Activated naive CD8-positive, alpha-beta T cell (primary cell): ENCODE measurements around the gene PGAP1.

Experiments used
- H3K27ac Mint-ChIP-seq: one replicate; pipeline ENCODE4 v1.8.0; 2021; ENCODE audit warnings: mixed read lengths
- H3K27me3 Mint-ChIP-seq: one replicate; pipeline ENCODE4 v1.8.0; 2021; ENCODE audit warnings: mixed read lengths
- H3K36me3 Mint-ChIP-seq: one replicate; pipeline ENCODE4 v1.8.0; 2021; ENCODE audit warnings: mixed read lengths
- H3K4me1 Mint-ChIP-seq: one replicate; pipeline ENCODE4 v1.8.0; 2021; ENCODE audit warnings: low read depth, mixed read lengths
- H3K4me3 Mint-ChIP-seq: one replicate; pipeline ENCODE4 v1.8.0; 2021; ENCODE audit warnings: mild to moderate bottlenecking, mixed read lengths
- H3K9me3 Mint-ChIP-seq: one replicate; pipeline ENCODE4 v1.8.0; 2021; ENCODE audit warnings: low read depth, mixed read lengths

Gene PGAP1, protein sequence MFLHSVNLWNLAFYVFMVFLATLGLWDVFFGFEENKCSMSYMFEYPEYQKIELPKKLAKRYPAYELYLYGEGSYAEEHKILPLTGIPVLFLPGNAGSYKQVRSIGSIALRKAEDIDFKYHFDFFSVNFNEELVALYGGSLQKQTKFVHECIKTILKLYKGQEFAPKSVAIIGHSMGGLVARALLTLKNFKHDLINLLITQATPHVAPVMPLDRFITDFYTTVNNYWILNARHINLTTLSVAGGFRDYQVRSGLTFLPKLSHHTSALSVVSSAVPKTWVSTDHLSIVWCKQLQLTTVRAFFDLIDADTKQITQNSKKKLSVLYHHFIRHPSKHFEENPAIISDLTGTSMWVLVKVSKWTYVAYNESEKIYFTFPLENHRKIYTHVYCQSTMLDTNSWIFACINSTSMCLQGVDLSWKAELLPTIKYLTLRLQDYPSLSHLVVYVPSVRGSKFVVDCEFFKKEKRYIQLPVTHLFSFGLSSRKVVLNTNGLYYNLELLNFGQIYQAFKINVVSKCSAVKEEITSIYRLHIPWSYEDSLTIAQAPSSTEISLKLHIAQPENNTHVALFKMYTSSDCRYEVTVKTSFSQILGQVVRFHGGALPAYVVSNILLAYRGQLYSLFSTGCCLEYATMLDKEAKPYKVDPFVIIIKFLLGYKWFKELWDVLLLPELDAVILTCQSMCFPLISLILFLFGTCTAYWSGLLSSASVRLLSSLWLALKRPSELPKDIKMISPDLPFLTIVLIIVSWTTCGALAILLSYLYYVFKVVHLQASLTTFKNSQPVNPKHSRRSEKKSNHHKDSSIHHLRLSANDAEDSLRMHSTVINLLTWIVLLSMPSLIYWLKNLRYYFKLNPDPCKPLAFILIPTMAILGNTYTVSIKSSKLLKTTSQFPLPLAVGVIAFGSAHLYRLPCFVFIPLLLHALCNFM

DNA sequence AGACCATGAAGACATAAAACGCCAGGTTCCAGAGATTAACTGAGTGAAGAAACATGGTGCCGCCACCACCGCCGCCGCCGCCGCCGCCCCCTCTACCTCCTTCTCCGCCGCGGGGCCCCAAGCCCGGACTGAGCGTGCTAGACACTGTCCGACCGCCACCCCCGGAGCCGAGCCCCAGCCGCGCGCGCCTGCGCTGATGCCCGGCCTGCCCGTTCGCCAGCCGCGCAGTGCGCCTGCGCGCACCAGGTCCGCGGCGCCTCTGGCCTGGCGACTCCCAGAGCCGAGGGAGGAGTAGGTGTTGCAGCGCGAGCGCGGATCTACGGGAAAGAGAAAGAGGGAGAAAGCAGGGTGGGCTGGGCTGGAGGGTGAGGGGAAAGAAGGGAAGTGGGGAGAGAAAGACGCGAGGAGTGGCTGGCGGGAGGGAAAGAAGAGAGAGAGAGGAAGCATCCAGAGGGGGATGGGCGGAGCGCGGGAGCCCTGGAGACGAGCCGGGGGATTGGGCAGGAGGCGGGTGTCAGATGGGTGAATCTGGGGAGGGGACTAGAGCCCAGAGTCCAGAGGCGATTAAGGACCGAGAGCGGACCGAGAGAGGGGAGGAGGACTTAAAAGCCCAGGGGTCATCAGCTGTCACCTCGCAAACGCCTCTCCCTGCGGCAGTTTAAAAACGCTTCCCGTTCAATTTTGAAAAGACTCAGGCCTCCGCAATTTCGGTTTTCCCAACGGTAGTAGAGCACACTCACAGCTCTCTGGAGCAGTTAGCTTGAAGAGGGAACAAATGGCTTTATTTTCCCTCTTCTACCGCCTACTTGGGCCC is at the start of gene PGAP1:
PGAP1 (minus strand) TSS at position 146 of the 814 bp plus-strand sequence; CDS start at position 55, 91 bp downstream.
- peak within 1 kb of the TSS; percentile 96 for H3K4me3 Mint-ChIP-seq
- peak within 1 kb of the TSS; percentile 96 for H3K27ac Mint-ChIP-seq

DNA sequence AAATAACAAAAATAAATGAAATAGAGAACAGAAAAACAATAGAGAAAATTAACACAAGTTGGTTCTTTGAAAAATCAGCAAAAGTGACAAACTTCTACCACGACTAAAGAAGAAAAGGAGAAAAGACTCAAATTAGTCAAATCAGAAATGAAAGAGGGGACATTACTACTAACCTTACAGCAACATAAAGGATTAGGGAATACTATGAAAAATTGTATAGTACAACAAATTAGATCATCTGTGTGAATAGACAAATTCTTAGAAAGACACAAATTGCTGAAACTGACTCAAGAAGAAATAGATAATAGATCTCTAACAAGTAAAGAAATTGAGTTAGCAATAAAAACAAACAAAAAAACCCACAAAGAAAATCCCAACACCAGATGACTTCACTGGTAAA is 48.5 kb upstream of the PGAP1 start:
- H3K27me3 Mint-ChIP-seq: no peaks in the 10 kb centered on the region
- H3K4me3 Mint-ChIP-seq: no peak overlapping the region
- no peak overlapping the region for H3K27ac Mint-ChIP-seq
- no peaks in the 10 kb centered on the region for H3K36me3 Mint-ChIP-seq
- H3K4me1 Mint-ChIP-seq: peaks cover 3% of the 10 kb centered on the region
- H3K9me3 Mint-ChIP-seq: no peaks in the 10 kb centered on the region

More for the DNA sequence above, at the start of gene PGAP1:
- peaks cover 32% of the 10 kb centered on the region for H3K4me1 Mint-ChIP-seq
- no peaks in the 10 kb centered on the region for H3K9me3 Mint-ChIP-seq
- no peaks in the 10 kb centered on the region for H3K27me3 Mint-ChIP-seq
- H3K36me3 Mint-ChIP-seq: no peaks in the 10 kb centered on the region

DNA sequence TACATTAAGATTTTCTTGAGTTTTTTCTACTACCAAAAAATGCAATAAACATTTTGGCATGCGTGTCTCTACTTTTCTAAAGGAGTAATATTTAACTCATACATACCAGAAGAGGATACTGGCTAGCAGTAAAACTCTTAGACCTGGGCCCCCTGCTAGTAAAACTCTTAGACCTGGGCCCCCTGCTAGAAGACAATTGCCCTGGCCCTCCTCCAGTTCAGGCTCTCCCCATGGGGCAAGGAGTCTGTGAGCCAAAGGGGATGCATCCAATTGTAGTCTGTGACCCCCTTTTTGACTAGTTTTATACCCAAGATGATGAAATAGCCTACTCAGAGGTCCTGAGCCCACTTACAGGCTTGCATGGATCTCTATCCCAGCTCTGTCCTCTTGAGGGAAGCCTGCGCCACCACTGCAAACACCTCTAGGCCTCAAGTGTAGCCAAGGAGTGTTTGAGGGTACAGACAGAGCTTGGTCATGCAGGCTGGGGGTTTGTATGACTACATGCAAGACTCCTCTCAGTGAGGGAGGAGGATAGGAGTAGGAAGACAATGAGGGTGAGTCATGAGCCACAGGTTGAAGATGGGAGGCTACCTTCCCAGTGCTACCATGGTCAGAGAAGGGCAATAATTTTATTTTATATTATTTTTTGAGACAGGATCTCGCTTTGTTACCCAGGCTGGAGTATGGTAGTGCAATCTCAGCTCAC is 45.2 kb upstream of the PGAP1 start:
- H3K27me3 Mint-ChIP-seq: no peaks in the 10 kb centered on the region
- peaks cover 3% of the 10 kb centered on the region for H3K4me1 Mint-ChIP-seq
- H3K4me3 Mint-ChIP-seq: no peak overlapping the region
- H3K27ac Mint-ChIP-seq: no peak overlapping the region
- H3K36me3 Mint-ChIP-seq: peaks cover under 1% of the 10 kb centered on the region
- peaks cover 3% of the 10 kb centered on the region for H3K9me3 Mint-ChIP-seq

DNA sequence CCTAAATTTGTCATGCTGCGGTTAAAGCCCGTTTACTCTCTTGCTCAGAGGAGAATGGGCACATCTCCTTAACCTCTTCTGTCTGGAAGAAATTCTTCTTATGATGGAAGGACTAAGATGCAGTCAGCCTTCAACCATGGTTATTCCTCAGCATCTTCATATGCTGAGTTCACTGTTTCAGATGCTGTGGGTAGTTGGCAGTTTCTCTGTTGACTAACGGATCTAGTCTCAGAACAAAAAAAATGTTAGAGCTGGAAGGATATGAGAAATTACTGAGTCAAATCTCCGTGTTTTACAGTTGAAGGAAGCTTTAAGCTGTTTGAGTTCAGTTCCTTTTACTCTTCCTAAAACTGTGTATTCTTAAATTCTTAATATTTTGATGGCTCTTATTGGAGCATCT is 43.6 kb upstream of the PGAP1 start:
- Mint-ChIP-seq H3K4me1 (peaks cover 3% of the 10 kb centered on the region), H3K27ac (no peak overlapping the region), H3K9me3 (peaks cover 3% of the 10 kb centered on the region), H3K36me3 (peaks cover 7% of the 10 kb centered on the region), H3K4me3 (no peak overlapping the region), H3K27me3 (no peaks in the 10 kb centered on the region)

DNA sequence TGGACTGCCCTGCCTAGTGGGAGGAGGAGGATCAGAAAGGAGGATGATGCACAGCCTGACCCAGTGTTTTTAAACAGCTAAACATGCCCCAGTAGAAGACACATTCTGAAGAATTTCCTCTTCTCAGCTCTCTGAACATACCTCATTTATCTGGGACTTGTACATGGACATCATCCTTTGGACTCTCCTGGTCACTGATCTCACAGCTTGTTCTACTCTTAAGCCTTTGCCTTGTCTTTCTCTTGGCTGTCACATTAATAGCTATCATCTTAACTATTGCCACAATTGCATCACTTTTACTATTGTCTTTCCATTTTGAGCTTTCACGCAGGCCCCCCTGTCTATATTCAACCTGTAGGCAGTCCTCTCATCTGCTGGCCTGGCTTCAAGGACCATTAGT is 42.0 kb upstream of the PGAP1 start:
- Mint-ChIP-seq H3K4me3 (no peak overlapping the region), H3K36me3 (peaks cover 7% of the 10 kb centered on the region), H3K9me3 (peaks cover 3% of the 10 kb centered on the region), H3K4me1 (peaks cover 3% of the 10 kb centered on the region), H3K27me3 (no peaks in the 10 kb centered on the region), H3K27ac (no peak overlapping the region)

DNA sequence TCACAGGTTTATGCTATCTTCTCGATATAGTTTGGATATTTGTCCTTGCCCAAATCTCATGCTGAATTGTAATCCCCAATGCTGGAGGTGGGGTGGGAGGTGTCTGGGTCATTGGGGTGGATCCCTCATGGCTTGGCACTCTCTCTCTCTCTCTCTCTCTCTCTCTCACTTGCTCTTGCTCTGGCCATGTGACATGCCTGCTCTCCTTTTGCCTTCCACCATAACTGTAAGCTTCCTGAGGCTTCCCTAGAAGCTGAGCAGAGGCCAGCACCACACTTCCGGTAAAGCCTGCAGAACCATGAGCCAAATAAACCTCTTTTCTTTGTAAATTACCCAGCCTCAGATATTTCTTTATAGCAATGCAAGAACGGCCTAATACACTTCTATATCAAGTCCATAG is 41.3 kb upstream of the PGAP1 start:
- Mint-ChIP-seq H3K4me3 (no peak overlapping the region), H3K9me3 (peaks cover 3% of the 10 kb centered on the region), H3K36me3 (peaks cover 11% of the 10 kb centered on the region), H3K27me3 (no peaks in the 10 kb centered on the region), H3K4me1 (peaks cover 7% of the 10 kb centered on the region), H3K27ac (no peak overlapping the region)

DNA sequence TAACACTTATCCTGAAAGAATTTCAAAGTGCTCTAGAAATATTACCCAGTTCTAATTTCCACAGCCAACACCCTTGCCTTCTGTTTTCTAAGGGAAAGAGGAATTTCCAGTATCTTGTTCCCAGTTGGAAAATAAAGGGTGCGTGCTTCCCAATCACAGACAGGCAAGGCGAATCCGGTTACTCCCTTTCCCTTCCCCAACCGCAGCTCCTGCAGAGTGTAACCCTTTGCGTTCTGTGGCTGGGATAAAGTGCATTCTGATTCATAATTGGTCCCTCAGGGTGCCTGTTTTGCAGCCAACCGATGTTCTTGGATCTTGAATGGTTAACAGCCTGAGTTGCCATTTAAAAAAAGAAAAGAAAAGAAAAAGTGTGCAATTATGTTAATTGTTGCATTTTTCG is 40.6 kb upstream of the PGAP1 start:
- Mint-ChIP-seq H3K4me1 (peaks cover 12% of the 10 kb centered on the region), H3K36me3 (peaks cover 11% of the 10 kb centered on the region), H3K9me3 (peaks cover 3% of the 10 kb centered on the region), H3K27ac (no peak overlapping the region), H3K4me3 (no peak overlapping the region), H3K27me3 (no peaks in the 10 kb centered on the region)

DNA sequence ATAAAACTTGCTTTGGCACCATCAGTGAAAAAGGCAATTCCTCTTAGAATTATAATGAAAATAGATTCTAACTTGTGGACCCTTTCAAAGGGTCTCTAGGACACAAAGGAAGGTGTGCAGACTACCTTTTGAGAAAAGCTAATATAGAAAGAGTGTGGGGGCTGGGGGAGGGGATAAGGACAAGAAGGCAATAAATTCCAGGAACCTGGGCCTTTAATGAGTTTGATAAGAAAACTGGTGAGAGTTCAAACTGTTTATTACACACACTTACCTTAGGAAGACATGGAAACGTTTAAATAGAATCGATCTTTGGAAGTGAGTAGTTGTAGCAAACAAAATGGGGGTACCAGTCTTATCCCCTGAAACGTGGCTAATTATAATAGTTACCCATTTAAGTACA is 39.6 kb upstream of the PGAP1 start:
- H3K4me1 Mint-ChIP-seq: peaks cover 20% of the 10 kb centered on the region
- H3K27me3 Mint-ChIP-seq: no peaks in the 10 kb centered on the region
- H3K36me3 Mint-ChIP-seq: peaks cover 11% of the 10 kb centered on the region
- H3K27ac Mint-ChIP-seq: no peak overlapping the region
- H3K9me3 Mint-ChIP-seq: peaks cover 3% of the 10 kb centered on the region
- no peak overlapping the region for H3K4me3 Mint-ChIP-seq

DNA sequence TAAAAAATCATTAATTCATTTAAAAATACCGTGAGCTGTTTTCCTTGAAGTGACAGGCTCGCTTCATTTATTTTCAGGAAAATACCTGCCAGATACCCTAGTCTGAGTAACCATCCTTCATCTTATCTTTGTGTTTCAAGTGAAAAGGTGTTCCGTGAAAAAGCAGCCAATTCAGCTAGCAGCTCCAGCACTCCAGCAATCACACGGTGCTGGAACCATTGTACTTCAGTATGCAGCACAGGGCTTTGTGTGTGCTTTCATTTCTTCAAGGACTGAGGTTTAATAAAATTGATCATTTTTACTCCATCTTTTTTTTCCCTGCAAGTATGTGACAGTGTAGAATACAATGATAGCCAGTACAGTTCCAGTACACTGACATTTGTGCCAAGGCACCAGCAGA is 39.1 kb upstream of the PGAP1 start:
- Mint-ChIP-seq H3K27me3 (no peaks in the 10 kb centered on the region), H3K36me3 (peaks cover 11% of the 10 kb centered on the region), H3K27ac (no peak overlapping the region), H3K9me3 (peaks cover 3% of the 10 kb centered on the region), H3K4me3 (no peak overlapping the region), H3K4me1 (peaks cover 20% of the 10 kb centered on the region)

DNA sequence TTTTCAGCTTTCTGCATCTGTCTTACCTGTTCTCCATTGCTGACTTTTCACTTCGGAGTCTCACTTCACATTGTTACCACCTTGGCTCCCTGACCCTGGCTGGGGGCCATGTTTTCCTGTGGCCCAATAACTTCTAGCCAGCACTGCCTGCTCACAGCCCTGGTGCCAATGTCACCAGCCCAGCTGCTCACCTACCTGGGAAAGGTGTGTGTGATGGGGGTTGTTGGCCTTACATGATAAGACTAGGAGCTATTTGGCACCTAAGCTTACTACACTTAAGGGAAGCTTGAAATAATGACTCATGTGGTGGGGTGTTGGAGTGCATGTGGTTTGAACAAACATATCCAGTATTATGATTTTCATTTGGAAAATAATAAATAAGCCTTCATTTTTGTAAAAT is 37.5 kb upstream of the PGAP1 start:
- H3K9me3 Mint-ChIP-seq: peaks cover 3% of the 10 kb centered on the region
- peaks cover 20% of the 10 kb centered on the region for H3K4me1 Mint-ChIP-seq
- H3K27me3 Mint-ChIP-seq: no peaks in the 10 kb centered on the region
- H3K36me3 Mint-ChIP-seq: peaks cover 11% of the 10 kb centered on the region
- no peak overlapping the region for H3K4me3 Mint-ChIP-seq
- H3K27ac Mint-ChIP-seq: no peak overlapping the region

DNA sequence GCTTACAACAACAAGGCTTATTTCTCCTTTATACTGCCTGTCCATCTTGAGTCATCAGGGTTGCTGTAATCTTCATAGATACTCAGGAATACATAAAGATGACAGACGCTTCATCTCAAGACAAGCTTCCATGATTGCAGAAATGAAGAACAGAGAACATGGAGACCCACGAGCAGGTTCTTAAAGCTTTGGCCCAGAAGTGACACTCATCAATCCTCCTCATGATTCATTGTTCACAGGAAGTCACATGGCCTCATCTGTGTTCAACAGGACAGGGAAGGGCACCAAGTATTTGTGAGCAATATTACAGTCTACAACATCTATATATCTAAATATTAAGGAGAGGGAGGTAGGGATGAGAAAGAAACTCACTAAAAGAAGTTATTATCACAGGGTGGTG is 36.5 kb upstream of the PGAP1 start:
- peaks cover 11% of the 10 kb centered on the region for H3K36me3 Mint-ChIP-seq
- peaks cover 20% of the 10 kb centered on the region for H3K4me1 Mint-ChIP-seq
- peak overlapping the region; percentile 16 for H3K27ac Mint-ChIP-seq
- H3K4me3 Mint-ChIP-seq: no peak overlapping the region
- peaks cover 3% of the 10 kb centered on the region for H3K9me3 Mint-ChIP-seq
- no peaks in the 10 kb centered on the region for H3K27me3 Mint-ChIP-seq

DNA sequence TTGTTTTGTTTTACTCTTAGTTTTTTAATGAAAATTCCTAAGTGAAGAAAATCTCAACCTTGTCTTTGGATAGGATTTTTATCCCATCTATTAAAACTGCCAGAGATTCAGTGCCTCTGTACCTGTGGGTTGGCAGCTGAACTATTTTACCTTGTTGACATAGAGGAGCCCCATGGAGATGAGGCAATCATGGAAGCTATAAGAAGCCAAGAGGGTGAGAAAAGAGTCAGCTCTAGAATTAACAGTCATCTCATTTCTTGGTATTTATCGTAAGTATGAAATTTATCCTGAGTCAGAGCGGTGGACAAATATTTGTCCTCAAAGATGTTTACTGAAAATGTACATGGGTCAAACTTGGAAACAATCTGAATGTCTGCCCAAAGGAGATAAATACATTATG is 35.8 kb upstream of the PGAP1 start:
- no peaks in the 10 kb centered on the region for H3K9me3 Mint-ChIP-seq
- H3K27ac Mint-ChIP-seq: no peak overlapping the region
- H3K4me3 Mint-ChIP-seq: no peak overlapping the region
- H3K36me3 Mint-ChIP-seq: peaks cover 11% of the 10 kb centered on the region
- no peaks in the 10 kb centered on the region for H3K27me3 Mint-ChIP-seq
- peaks cover 20% of the 10 kb centered on the region for H3K4me1 Mint-ChIP-seq

DNA sequence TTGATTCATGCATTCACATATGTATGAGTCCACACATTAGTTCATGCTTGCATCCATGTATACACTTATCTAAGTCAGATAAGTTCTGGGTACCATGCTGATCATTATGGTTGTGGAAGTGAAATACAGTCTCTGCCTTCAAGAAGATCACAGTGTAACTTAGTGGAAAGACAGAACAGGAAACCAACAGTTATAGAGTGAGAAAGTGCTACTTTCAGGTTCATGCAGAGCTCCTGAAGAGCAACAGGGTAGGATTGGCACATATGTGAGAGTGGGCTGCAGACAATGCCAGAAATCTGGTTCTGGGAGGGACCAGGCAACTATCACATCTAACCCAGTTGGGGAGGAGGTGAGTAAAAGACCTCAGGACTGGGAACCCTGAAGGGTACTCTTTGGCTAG is 35.4 kb upstream of the PGAP1 start:
- Mint-ChIP-seq H3K27ac (no peak overlapping the region), H3K4me1 (peaks cover 20% of the 10 kb centered on the region), H3K27me3 (no peaks in the 10 kb centered on the region), H3K4me3 (no peak overlapping the region), H3K36me3 (peaks cover 11% of the 10 kb centered on the region), H3K9me3 (no peaks in the 10 kb centered on the region)

DNA sequence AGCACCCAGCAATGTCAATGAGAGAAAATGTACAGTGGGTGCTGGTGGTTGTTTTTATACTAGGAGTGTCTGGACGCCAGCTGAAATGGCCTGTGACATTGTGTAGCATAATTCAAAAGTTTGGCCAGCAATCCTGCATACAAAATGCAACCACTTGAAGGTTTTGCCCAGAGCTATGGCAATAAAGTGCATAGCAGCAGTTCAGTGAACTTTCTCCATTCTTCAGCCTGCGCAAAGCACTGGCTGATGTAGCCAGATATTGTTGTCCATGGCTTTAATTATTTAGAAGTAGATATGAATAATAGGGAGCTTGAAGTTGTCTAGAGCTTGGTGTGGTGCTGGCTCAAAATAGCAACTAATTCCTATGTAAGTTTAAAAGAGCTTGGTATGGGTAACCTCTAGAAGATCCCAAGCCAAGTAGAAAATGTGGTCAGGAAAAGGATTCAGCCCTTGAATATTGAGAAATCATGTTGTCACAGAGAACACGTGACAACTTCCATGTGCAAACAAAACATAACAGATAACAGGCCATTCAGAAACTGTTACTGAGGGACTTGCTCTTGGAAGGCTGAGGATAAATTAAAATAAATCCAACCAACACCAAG is 33.3 kb upstream of the PGAP1 start:
- no peak overlapping the region for H3K4me3 Mint-ChIP-seq

More for the DNA sequence above, 33.3 kb upstream of the PGAP1 start:
- no peaks in the 10 kb centered on the region for H3K27me3 Mint-ChIP-seq
- peaks cover 20% of the 10 kb centered on the region for H3K4me1 Mint-ChIP-seq
- H3K27ac Mint-ChIP-seq: no peak overlapping the region
- H3K9me3 Mint-ChIP-seq: no peaks in the 10 kb centered on the region
- peaks cover 3% of the 10 kb centered on the region for H3K36me3 Mint-ChIP-seq
